Measurements from ENCODE around the gene GRAMD4. TPM values are rescaled to one million over a fixed set of nuclear protein-coding genes. Genes with fewer than 3 reads are reported as not detected.
A peak's percentile ranks its signal among the peaks of the same experiment; 100 is the strongest.

Gene GRAMD4
- total and polyA plus RNA-seq, 2 experiments from 2014 or later = 21.8 to 31.0 TPM

DNA sequence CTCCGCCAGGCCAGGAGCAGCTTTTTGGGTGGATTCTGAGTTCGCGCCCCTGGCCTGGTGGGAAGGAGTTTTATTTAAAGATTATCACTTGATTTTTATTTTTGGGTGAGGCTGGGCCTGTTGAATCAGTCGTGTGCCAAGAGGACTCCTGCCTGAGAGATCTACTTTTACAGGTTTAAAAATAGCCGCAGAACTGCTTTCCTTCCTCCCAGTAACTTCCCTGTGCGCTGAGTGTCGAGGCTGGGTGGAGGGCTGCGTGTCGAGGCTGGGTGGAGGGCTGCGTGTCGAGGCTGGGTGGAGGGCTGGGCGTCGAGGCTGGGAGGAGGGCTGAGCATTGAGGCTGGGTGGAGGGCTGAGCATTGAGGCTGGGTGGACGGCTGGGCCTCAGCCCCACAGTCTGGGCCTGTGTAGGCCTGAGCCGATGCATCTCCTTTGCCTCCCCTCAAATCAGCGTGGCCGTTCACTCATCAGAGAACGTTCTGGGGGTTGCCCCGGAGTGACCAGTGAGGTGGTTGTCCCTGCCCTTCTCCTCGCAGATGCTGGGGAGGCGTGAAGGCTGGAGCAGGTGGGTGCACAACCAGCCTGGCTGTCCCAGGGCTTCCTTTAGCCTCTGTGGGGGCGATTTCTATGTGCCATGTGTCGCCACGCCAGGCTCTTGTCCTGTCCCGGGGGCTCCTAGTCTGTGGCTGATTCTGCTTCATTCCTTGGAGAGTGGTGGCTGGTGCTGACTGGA is 30.1 kb downstream of the GRAMD4 start:
- WGBS (ENCODE audit: low lambda C conversion rate, missing lambda C conversion rate) = 90% methylated on average over 25 of the region's 25 CpGs
- Histone ChIP-seq H3K79me2 (peaks cover 37% of the 10 kb centered on the region), H3K9me2 (replicated peaks; ENCODE audit: insufficient read depth) (no peaks in the 10 kb centered on the region), H3K27ac (peak overlapping the region; percentile 26), H3K9me3 (ENCODE audit: low read depth) (no peaks in the 10 kb centered on the region), H3K4me1 (ENCODE audit: insufficient read depth) (peaks cover 38% of the 10 kb centered on the region), H3K4me2 (no peak overlapping the region), H4K20me1 (ENCODE audit: insufficient read depth, poor library complexity, severe bottlenecking) (peaks cover 3% of the 10 kb centered on the region), H3K36me3 (replicated peaks; ENCODE audit: insufficient read depth, low read depth) (no peaks in the 10 kb centered on the region), H3K4me3 (no peak overlapping the region), H3K27me3 (no peaks in the 10 kb centered on the region), H2AFZ (no peak overlapping the region)
- TF ChIP-seq EZH2phosphoT487 (IDR thresholded peaks at IDR 0.05; ENCODE audit: low read depth, severe bottlenecking, unreplicated experiment) (no peak), EZH2 (IDR thresholded peaks at IDR 0.05; ENCODE audit: borderline replicate concordance) (no peak)
- TF ChIP-seq, protein P1, sequence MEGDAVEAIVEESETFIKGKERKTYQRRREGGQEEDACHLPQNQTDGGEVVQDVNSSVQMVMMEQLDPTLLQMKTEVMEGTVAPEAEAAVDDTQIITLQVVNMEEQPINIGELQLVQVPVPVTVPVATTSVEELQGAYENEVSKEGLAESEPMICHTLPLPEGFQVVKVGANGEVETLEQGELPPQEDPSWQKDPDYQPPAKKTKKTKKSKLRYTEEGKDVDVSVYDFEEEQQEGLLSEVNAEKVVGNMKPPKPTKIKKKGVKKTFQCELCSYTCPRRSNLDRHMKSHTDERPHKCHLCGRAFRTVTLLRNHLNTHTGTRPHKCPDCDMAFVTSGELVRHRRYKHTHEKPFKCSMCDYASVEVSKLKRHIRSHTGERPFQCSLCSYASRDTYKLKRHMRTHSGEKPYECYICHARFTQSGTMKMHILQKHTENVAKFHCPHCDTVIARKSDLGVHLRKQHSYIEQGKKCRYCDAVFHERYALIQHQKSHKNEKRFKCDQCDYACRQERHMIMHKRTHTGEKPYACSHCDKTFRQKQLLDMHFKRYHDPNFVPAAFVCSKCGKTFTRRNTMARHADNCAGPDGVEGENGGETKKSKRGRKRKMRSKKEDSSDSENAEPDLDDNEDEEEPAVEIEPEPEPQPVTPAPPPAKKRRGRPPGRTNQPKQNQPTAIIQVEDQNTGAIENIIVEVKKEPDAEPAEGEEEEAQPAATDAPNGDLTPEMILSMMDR (IDR thresholded peaks at IDR 0.05; ENCODE audit: poor library complexity) = no peak
- no peak for DNase-seq (ENCODE audit: low spot score)

DNA sequence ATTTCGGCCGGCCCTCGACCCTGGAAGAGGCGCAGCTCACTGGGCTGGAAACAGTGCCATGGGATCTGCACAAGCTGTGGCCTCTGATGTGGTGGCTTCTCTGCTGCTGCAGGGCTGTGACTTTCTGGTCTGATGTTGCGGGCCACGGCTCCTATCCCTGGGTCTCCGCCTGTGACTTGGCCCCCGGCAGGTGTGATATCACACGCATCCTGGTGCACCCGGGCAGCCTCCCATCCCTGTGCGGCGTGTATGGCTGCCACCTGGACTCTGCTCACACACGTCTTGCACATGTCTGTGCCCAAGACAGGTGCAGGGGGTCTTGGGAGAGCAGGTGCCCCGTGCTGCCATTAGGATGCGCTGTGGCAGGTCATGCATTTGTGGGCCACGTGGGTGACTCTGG is 31.1 kb downstream of the GRAMD4 start:
- DNase-seq (ENCODE audit: low spot score) = no peak
- 95% methylated on average over 16 of the region's 16 CpGs for WGBS (ENCODE audit: low lambda C conversion rate, missing lambda C conversion rate)
- H4K20me1 ChIP-seq (ENCODE audit: insufficient read depth, poor library complexity, severe bottlenecking) = peaks cover 3% of the 10 kb centered on the region

DNA sequence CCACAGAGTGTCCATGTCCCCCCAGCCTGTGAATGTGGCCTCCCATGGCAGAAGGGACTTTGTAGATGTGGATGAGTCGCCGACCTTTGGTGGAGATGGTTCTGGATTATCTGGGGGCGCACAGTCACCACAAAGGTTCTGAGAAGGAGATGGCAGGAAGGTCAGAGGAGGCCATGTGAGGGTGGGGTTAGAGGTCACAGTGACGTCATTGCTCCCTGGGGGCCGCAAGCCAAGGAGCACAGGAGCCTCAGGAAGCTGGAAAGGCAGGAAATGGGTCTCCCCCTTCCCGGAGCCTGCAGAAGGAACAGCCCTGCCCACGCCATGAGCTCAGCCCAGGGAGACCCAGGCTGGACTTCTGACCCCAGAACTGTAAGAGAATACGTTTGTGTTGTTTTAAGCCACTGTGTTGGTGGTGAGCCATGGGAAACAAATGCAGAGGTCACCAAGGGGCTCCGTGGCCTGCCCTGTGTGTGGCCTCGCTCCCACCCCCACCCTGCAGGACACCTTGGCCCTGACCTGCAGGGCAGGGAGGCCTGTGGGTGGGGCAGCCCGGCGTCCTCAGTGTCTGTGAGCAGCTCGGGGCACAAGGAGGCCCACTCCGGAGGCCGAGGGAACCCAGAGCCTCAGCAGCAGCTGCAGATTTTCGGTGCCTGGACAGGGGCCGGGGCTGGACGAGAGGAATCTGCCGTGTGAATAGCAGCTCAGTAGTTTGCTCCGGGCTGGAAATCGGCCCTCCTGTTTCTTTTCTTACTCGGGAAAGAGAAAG is 32.1 kb downstream of the GRAMD4 start:
- H3K4me2 ChIP-seq = peak overlapping the region; percentile 44
- H3K27ac ChIP-seq = peak overlapping the region; percentile 89

More for the DNA sequence above, 31.1 kb downstream of the GRAMD4 start:
- no peak for TF ChIP-seq EZH2phosphoT487 (IDR thresholded peaks at IDR 0.05; ENCODE audit: low read depth, severe bottlenecking, unreplicated experiment)
- TF ChIP-seq, protein P1 (IDR thresholded peaks at IDR 0.05; ENCODE audit: poor library complexity) = no peak
- TF ChIP-seq EZH2 (IDR thresholded peaks at IDR 0.05; ENCODE audit: borderline replicate concordance) = no peak
- Histone ChIP-seq H3K4me3 (no peak overlapping the region), H3K4me2 (no peak overlapping the region), H3K79me2 (peaks cover 38% of the 10 kb centered on the region), H3K9me2 (replicated peaks; ENCODE audit: insufficient read depth) (no peaks in the 10 kb centered on the region), H3K9me3 (ENCODE audit: low read depth) (no peaks in the 10 kb centered on the region), H3K4me1 (ENCODE audit: insufficient read depth) (peaks cover 34% of the 10 kb centered on the region), H3K36me3 (replicated peaks; ENCODE audit: insufficient read depth, low read depth) (no peaks in the 10 kb centered on the region), H3K27me3 (no peaks in the 10 kb centered on the region), H2AFZ (no peak overlapping the region), H3K27ac (no peak overlapping the region)

More for the DNA sequence above, 32.1 kb downstream of the GRAMD4 start:
- Histone ChIP-seq H3K9me3 (ENCODE audit: low read depth) (no peaks in the 10 kb centered on the region), H3K4me3 (no peak overlapping the region), H4K20me1 (ENCODE audit: insufficient read depth, poor library complexity, severe bottlenecking) (peaks cover 3% of the 10 kb centered on the region), H3K27me3 (no peaks in the 10 kb centered on the region), H3K79me2 (peaks cover 45% of the 10 kb centered on the region), H2AFZ (no peak overlapping the region), H3K4me1 (ENCODE audit: insufficient read depth) (peaks cover 27% of the 10 kb centered on the region), H3K36me3 (replicated peaks; ENCODE audit: insufficient read depth, low read depth) (no peaks in the 10 kb centered on the region), H3K9me2 (replicated peaks; ENCODE audit: insufficient read depth) (no peaks in the 10 kb centered on the region)
- 63% methylated on average over 22 of the region's 22 CpGs for WGBS (ENCODE audit: low lambda C conversion rate, missing lambda C conversion rate)
- TF ChIP-seq, protein P1 (IDR thresholded peaks at IDR 0.05; ENCODE audit: poor library complexity) = no peak
- TF ChIP-seq EZH2phosphoT487 (IDR thresholded peaks at IDR 0.05; ENCODE audit: low read depth, severe bottlenecking, unreplicated experiment) = no peak
- TF ChIP-seq EZH2 (IDR thresholded peaks at IDR 0.05; ENCODE audit: borderline replicate concordance) = no peak
- peak; percentile 67 for DNase-seq (ENCODE audit: low spot score)
